ENCODE data around the gene SLC29A3. TPM values are rescaled to one million over a fixed set of nuclear protein-coding genes. Genes with fewer than 3 reads are reported as not detected.

Gene SLC29A3
- total and polyA plus RNA-seq, 2 experiments from 2014 or later, result 10.3 to 12.3 TPM

DNA sequence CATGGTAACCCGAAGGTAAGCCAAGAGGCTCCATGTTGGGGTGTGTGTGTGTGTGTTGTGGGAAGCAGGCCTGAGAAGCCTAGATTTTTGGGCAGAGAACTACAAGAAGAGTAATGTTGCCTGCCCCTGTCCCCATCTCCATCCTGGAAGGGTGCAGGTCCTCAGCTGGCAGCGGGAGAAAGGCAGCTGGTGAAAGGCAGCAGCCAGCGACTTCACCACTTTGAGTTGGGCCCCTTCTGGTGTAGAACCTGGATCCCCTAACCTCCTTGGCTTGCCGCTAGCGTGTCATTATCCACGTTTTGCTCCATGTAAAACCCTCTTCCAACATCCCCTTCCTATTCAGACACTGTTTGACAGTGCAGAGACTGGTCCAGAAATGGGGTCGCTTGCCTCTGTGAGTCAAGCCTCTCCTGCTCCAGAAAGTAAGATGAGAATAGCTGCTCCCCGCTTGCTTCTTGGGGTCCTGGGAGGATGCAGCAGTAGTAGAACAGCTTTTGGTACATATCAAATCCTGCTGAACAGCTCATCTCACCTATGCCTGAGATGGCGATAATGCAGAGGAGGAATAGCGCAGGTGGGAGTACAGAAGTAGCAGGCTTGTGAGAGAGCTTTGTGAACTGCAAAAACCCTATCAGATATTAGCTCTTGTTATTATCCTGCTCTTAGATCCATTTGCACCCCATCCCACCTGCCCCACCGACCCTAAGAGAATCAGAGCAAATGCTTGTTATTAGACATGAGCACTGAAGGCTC lies 55.6 kb downstream of the SLC29A3 start:
- Histone ChIP-seq H3K4me1 (ENCODE audit: insufficient read depth) (peaks cover 6% of the 10 kb centered on the region; the same call in 1 of the 2 replicates), H3F3A (replicated peaks; ENCODE audit: low read depth) (no peaks in the 10 kb centered on the region), H3K4me3 (no peak overlapping the region), H3K27me3 (ENCODE audit: insufficient read depth) (no peaks in the 10 kb centered on the region), H3K36me3 (ENCODE audit: insufficient read depth) (no peaks in the 10 kb centered on the region), H3K79me2 (replicated peaks; ENCODE audit: insufficient read depth) (no peaks in the 10 kb centered on the region), H3K4me2 (no peak overlapping the region), H3K9me2 (ENCODE audit: insufficient read depth) (no peaks in the 10 kb centered on the region), H4K20me1 (replicated peaks; ENCODE audit: insufficient read depth) (0 out of 2 replicates have a peak, but pooled peaks cover 4% of the 10 kb centered on the region), H3K27ac (ENCODE audit: low read depth) (no peak overlapping the region), H2AFZ (no peak overlapping the region)
- Mint-ChIP-seq H3K36me3 (ENCODE audit: low read depth) (no peaks in the 10 kb centered on the region), H3K27me3 (ENCODE audit: insufficient read depth, low read depth, poor library complexity) (no peaks in the 10 kb centered on the region), H3K9me3 (no peaks in the 10 kb centered on the region), H3K27ac (no peak overlapping the region), H3K4me1 (peaks cover 4% of the 10 kb centered on the region; the same call in 2 of the 3 replicates), H3K4me3 (no peak overlapping the region)
- ATAC-seq, result no peak
- no peak for DNase-seq (ENCODE audit: low spot score)
- TF ChIP-seq EZH2phosphoT487 (IDR thresholded peaks at IDR 0.05; ENCODE audit: unreplicated experiment), result no peak
- TF ChIP-seq, protein P1, sequence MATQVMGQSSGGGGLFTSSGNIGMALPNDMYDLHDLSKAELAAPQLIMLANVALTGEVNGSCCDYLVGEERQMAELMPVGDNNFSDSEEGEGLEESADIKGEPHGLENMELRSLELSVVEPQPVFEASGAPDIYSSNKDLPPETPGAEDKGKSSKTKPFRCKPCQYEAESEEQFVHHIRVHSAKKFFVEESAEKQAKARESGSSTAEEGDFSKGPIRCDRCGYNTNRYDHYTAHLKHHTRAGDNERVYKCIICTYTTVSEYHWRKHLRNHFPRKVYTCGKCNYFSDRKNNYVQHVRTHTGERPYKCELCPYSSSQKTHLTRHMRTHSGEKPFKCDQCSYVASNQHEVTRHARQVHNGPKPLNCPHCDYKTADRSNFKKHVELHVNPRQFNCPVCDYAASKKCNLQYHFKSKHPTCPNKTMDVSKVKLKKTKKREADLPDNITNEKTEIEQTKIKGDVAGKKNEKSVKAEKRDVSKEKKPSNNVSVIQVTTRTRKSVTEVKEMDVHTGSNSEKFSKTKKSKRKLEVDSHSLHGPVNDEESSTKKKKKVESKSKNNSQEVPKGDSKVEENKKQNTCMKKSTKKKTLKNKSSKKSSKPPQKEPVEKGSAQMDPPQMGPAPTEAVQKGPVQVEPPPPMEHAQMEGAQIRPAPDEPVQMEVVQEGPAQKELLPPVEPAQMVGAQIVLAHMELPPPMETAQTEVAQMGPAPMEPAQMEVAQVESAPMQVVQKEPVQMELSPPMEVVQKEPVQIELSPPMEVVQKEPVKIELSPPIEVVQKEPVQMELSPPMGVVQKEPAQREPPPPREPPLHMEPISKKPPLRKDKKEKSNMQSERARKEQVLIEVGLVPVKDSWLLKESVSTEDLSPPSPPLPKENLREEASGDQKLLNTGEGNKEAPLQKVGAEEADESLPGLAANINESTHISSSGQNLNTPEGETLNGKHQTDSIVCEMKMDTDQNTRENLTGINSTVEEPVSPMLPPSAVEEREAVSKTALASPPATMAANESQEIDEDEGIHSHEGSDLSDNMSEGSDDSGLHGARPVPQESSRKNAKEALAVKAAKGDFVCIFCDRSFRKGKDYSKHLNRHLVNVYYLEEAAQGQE (IDR thresholded peaks at IDR 0.05; ENCODE audit: unreplicated experiment), result no peak
- TF ChIP-seq EZH2 (IDR thresholded peaks at IDR 0.05; ENCODE audit: low read depth, unreplicated experiment), result no peak
- TF ChIP-seq, protein P2, sequence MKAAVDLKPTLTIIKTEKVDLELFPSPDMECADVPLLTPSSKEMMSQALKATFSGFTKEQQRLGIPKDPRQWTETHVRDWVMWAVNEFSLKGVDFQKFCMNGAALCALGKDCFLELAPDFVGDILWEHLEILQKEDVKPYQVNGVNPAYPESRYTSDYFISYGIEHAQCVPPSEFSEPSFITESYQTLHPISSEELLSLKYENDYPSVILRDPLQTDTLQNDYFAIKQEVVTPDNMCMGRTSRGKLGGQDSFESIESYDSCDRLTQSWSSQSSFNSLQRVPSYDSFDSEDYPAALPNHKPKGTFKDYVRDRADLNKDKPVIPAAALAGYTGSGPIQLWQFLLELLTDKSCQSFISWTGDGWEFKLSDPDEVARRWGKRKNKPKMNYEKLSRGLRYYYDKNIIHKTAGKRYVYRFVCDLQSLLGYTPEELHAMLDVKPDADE (IDR thresholded peaks at IDR 0.05), result no peak
- TF ChIP-seq JUNB (IDR thresholded peaks at IDR 0.05; ENCODE audit: unreplicated experiment), result no peak
- TF ChIP-seq POLR2AphosphoS5 (IDR thresholded peaks at IDR 0.05; ENCODE audit: low read depth), result no peak
- TF ChIP-seq CTCF (conservative IDR thresholded peaks at IDR 0.05; ENCODE audit: low read depth in 2 of 2), result no peak
- no peak for TF ChIP-seq NANOG (IDR thresholded peaks at IDR 0.05; ENCODE audit: borderline replicate concordance)
- TF ChIP-seq STAT1 (IDR thresholded peaks at IDR 0.05; ENCODE audit: unreplicated experiment), result no peak

Measured in GM23338 (cell line).